ENCODE results near the gene RNF213.
A peak's percentile ranks its signal among the peaks of the same experiment; 100 is the strongest.
"Not testable (repeated sequence)": the region's sequence is repeated elsewhere in the genome, so short reads cannot be mapped to it uniquely, and the experiment has no call there.

RNF213 gene

GRCh38 chr17:80253631-80254395 is 6.8 kb upstream of the RNF213 start:
- no peak for DNase-seq

- DNase-seq, result peak; percentile 25
These were observed 6.0 kb upstream of the RNF213 start for GRCh38 chr17:80254396-80255251.

- no peak for DNase-seq
These were observed 4.7 kb upstream of the RNF213 start for GRCh38 chr17:80256034-80256350.

DNA sequence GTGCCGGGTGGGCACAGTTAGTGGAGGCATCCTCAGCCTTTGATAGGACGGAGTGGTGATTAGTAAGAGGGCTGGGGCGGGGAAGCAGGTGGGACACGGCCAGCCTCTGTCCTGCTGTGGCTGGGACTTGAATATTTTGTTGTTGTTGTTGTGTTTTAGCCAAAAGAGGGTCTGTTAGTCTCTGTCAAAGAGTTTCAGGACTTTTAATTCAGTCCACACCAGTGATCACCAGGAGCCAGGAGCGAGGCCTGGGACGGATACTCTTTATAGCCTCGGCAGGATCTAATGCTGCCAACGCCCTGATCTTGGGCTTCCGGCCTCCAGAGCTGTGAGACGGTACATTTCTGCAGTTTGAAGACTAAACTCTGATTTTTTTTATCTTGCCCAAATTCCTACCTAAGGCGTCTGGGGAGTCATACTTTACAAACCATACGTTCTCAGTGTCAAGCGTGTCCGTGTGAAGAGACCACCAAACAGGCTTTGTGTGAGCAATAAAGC is 2.9 kb upstream of the RNF213 start:
- no peak for DNase-seq

- not testable (repeated sequence) for DNase-seq
These were observed 2.4 kb upstream of the RNF213 start for GRCh38 chr17:80258296-80258695.

DNA sequence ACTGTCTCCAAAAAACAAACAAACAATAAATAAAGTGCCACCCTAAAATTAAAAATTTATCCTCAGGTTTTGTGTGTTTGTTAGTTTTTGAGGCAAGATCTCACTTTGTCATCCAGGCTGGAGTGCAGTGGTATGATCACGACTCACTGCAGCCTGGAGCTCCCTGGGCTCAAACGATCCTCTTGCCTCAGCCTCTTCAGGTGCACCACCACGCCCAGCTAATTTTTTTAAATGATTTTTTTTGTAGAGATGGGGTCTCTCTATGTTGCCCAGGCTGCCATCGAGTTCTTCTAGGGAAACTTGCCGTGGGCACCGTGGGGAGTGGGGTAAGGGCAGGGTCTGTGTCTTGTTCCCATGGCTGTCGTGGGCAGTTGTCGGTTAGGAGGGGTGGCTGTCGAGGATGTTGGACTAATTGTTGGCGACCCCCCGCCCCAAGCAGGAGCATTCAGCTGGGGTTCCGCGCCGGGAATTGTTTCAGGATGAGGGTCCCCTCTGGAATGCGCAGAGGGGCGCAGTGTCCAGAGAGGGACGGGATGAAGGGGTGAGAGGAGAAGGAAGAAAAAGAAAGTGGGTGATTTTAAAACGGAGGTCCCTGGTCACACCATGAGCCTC is 1.1 kb upstream of the RNF213 start:
- DNase-seq, result no peak

GRCh38 chr17:80260069-80260535 is 550 bp upstream of the RNF213 start:
- DNase-seq, result no peak

DNA sequence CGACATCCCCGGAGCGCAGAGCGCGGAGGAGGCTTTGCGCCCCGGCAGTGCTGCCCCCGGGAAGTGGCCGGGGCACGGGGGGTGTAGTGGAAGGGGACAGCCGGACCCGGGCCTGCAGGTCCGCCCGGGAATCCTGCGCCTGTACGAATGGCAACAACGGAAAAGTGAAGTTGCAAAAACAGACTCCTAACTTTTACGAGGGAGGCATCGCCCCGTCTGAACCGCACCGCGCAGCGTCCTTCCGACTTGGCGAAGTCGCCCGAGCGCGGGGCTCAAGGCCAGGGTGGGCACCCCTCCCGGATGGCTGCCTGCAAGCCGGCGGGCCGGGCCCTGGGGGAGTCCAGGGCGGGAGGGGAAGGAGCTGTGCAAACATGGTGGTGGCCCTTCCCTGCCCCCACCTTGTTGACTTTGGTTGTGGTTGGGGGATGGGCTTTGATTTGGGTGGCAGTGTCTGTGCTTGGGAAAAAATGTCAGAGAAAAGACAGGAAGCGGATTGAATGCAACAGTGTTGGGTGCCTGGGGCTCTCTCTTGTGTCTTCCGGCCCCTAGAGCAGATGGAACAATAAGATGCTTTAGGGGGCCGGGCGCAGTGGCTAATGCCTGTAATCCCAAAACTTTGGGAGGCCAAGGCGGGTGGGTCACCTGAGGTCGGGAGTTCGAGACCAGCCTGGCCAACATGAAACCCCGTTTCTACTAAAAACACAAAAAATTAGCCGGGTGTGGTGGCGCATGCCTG is 675 bp downstream of the RNF213 start:
- DNase-seq, result no peak

GRCh38 chr17:80261895-80262279 is 1.2 kb downstream of the RNF213 start:
- DNase-seq, result no peak

- no peak for DNase-seq
These were observed 1.6 kb downstream of the RNF213 start for GRCh38 chr17:80262291-80262690.

- DNase-seq, result no peak
These were observed 2.2 kb downstream of the RNF213 start for GRCh38 chr17:80262775-80263244.

DNA sequence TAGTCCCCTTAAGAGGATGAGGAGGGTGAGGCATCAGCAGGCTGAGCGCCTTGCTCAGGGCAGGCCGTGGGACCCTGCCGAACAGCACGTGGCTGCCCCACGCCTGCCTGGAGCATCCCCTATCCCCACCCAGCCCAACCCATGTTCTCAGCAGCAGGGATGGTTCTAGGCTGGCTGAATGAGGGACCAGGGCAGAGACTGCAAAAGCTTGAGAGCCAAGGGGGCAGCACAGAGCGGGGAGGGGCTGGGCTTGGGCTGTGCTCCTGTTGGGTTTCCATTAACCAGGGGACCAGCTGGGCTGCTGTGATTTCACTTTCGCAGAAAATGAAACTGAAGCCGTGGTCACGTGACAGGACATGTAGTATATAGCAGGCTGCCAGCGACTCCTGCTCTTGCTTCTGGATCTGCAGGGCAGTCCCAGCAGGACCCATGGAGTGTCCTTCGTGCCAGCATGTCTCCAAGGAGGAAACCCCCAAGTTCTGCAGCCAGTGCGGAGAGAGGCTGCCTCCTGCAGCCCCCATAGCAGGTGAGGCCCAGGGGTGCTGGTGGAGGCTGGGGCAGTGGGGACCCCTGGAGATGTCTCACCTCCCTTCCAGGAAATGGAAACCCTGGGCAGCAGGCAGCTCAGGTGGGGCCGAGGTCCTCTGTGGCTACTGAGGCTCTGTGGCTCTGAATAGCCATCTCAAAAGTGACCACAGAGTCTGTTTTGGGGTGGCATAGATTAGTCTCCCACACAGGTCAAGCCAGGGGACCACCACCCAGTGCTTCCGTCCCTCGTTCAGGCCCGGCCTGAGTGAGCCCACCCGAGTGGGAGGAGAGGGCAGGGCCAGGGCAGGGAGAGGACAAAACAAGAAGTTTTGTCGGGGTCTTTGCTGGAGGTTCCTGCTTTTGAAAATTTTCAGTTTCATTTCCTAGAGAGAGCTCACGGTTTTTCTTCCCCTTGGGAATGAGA is 2.9 kb downstream of the RNF213 start:
- DNase-seq, result no peak

- no peak for DNase-seq
These were observed 3.8 kb downstream of the RNF213 start for GRCh38 chr17:80264205-80265075.

DNA sequence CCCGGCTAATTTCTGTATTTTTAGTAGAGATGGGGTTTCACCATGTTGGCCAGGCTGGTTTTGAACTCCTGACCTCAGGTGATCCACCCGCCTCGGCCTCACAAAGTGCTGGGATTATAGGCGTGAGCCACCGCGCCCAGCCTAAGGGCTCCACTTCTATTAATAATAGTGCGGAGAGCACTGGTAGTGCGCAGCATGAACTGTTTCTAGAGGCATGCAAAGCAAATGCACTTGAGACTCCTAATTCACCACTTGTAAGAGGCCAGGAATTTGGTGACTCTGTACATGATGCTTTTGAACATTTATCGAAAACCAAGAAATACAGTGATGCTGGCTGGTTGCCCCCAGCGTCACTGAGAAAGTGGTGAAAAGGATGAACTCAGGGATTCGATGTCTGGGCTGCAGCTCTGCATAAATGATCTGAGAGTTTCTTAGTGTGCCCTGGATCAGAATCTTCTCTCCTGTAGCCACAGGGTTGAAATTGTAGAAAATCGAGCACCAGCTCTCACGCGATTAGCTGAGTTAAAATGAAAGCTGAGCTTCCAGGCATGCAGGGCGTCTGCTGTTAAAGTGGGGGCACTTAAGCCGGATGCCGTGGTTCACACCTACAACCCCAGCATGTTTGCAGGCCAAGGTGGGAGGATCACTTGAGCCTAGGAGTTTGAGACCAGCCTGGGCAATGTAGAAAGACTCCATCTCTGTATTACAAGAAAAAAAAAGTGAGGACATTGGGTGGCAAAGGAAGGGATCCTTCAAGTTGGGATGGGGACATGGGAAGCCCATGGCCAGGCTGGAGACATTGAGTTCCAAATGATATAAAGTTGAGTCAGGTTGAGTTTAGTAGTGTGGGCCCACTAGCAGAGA is 4.8 kb downstream of the RNF213 start:
- no peak for DNase-seq

DNA sequence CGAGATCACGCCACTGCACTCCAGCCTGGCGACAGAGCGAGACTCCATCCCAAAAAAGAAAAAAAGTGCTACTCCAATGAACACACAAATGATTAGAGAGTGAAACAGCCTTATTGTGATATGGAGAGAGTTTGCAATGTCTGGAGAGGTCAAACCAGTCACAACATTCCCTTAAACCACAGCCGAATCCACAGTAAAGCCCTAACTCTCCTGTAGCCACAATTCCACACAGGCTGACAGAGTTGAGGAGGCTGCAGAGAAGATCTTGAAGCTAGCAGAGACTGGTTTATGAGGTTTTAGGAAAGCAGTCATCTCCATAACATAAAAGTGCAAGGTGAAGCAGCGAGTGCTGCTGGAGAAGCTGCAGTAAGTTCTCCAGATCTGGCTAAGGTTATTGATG is 6.7 kb downstream of the RNF213 start:
- no peak for DNase-seq

DNA sequence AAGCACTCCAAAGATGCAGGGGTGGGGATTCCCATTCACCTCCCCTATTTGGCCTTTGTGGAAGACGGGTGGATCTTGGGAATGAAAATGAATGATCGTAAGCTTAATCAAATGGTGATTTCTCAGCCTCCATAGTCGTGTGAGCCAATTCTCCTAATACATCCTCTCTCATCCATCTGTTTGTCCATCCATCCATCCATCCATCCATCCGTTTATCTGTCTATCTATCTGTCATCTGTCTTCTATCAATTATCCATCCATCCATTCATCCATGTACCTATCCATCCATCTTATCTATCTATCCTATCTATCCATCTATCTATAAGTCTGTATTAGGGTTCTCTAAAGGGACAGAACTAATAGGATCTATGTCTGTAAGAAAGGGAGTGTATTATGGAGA is 7.8 kb downstream of the RNF213 start:
- no peak for DNase-seq

- DNase-seq, result no peak
These were observed 8.8 kb downstream of the RNF213 start for GRCh38 chr17:80269405-80269807.

DNA sequence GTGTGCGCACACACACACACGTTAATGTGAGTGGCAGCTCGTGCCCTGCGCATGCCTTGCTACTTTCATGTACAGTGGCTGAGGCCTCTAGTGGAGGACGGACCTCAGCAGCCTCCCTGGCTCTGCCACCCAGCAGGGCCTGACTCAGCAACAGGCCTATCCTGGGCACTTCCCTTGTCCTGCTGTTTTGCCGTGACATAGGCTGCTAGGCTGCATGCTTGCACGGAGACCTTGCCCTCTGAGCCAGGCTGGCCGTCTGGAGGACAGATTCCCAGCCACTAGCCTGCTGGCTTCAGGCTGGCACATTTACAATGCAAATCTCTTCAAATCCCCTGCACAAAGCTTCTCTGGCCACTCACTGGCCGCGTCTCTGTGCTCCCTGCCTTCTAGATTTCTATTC is 9.5 kb downstream of the RNF213 start:
- no peak for DNase-seq

DNA sequence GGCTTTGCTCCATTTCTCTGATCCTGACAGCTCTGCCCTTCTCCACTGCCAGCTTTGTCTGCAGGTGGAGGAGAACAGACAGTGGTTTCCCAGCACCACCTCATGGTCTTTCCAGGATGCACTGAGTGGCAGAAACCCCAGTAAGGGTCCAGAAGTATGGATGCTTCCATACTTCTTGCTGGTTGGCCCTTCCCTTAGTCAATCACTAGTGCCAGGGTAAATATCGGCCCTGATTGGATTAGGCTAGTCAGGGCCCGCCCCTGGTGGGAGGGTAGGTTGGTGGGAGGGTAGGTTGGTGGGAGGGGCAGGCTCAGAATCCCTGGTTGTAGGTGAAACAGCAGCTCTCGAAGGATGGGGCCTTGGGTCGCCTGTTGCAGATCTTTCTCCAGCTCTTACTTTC is 10.2 kb downstream of the RNF213 start:
- no peak for DNase-seq

DNA sequence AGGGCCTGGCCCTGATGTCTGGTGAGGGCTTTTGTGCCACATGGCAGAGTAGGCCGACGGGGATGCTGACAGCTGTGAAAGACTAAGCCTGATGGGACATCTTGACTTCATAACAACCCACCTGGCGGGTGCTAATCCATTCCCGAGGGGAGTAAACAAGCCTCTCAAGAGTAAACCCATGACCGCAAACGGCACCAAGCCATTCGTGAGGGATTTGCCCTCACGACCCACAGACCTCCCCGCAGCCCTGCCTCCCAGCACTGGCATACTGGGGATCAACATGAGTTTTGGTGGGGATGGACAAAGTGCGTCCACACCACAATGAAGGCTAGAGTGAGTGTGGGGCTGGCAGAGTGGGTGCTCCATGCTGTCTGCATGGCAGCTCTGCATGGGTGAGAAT is 11.7 kb downstream of the RNF213 start:
- DNase-seq, result no peak
